SK-N-SH (cell line): ENCODE results near the gene MAP3K7CL. TPM values are rescaled to one million over a fixed set of nuclear protein-coding genes. Genes with fewer than 3 reads are reported as not detected.

ENCODE experiments used
- CTCF ChIA-PET: fragments of 300-600, 350-600 bp; formaldehyde crosslinking; extraction: SDS; loops from one replicate; lab custom pipeline; 2021; lab: Yijun Ruan, JAX
- POLR2A ChIA-PET: fragments of 350-600 bp; sonication (Branson Sonifier 250); formaldehyde crosslinking; extraction: SDS; loops from one replicate; lab custom pipeline; 2020; ENCODE audit warnings: antibody characterized with exemption, inconsistent platforms; lab: Yijun Ruan, JAX
- DNase-seq: peaks from one replicate; pipeline ENCODE4 v3.0.0; 2012
- H2AFZ ChIP-seq: fragments of 200-600 bp; sonication (generic); 2 replicates; pipeline ENCODE4 v1.8.1; 2016; ENCODE audit warnings: antibody characterized with exemption, mild to moderate bottlenecking, low read depth
- H3F3A ChIP-seq: fragments of 200-600 bp; sonication (generic); replicated peaks from 2 replicates; pipeline ENCODE3; 2016; ENCODE audit warnings: antibody characterized with exemption, mild to moderate bottlenecking; ENCODE audit not compliant: insufficient read depth
- H3K27ac ChIP-seq, 2 experiments: fragments of 200-500 bp in 1 of 2; fragments of 200-600 bp in 1 of 2; sonication (Bioruptor generic) in 1 of 2; sonication (generic), shearing (Covaris generic) in 1 of 2; 2 replicates each; pipeline versions ENCODE4 v1.5.1 to v1.6.1; 2014 to 2016; ENCODE audit warnings: low read depth in 2 of 2, inconsistent platforms in 1 of 2, low read length in 1 of 2, mild to moderate bottlenecking in 1 of 2, mixed read lengths in 1 of 2
- H3K27me3 ChIP-seq: fragments of 200-600 bp; sonication (generic), shearing (Covaris generic); 2 replicates; pipeline ENCODE4 v1.6.1; 2016; ENCODE audit warnings: mixed run types; ENCODE audit not compliant: insufficient read depth
- H3K36me3 ChIP-seq, 2 experiments: fragments of 200-500 bp in 1 of 2; fragments of 200-600 bp in 1 of 2; sonication (Bioruptor generic) in 1 of 2; sonication (generic) in 1 of 2; replicated peaks in 1 of 2; 2 replicates each; pipeline versions ENCODE3 to v1.5.1; 2014 to 2016; ENCODE audit warnings: low read length in 1 of 2, mild to moderate bottlenecking in 1 of 2; ENCODE audit not compliant: insufficient read depth in 2 of 2, control insufficient read depth in 1 of 2
- H3K4me1 ChIP-seq, 2 experiments: fragments of 200-500 bp in 1 of 2; fragments of 200-600 bp in 1 of 2; sonication (Bioruptor generic) in 1 of 2; sonication (generic), shearing (Covaris generic) in 1 of 2; 2 replicates each; pipeline versions ENCODE4 v1.5.1 to v1.6.1; 2014 to 2016; ENCODE audit warnings: low read depth in 1 of 2, low read length in 1 of 2, mixed run types in 1 of 2; ENCODE audit not compliant: insufficient read depth in 2 of 2, control insufficient read depth in 1 of 2
- H3K4me2 ChIP-seq: fragments of 200-600 bp; sonication (generic), shearing (Covaris generic); 2 replicates; pipeline ENCODE4 v1.6.1; 2017; ENCODE audit warnings: mixed run types
- H3K4me3 ChIP-seq, 2 experiments: fragments of 200-500 bp in 1 of 2; fragments of 200-600 bp in 1 of 2; sonication (Bioruptor generic) in 1 of 2; sonication (generic), shearing (Covaris generic) in 1 of 2; 2 replicates each; pipeline versions ENCODE4 v1.5.1 to v1.8.1; 2014 to 2016; ENCODE audit warnings: low read depth in 2 of 2, inconsistent platforms in 1 of 2, low read length in 1 of 2, mild to moderate bottlenecking in 1 of 2, mixed read lengths in 1 of 2, moderate library complexity in 1 of 2
- H3K79me2 ChIP-seq: fragments of 200-600 bp; sonication (generic); 2 replicates; pipeline ENCODE4 v1.8.1; 2017; ENCODE audit warnings: mild to moderate bottlenecking; ENCODE audit not compliant: insufficient read depth
- H3K9ac ChIP-seq: fragments of 200-600 bp; sonication (generic); 2 replicates; pipeline ENCODE4 v1.6.1; 2017; ENCODE audit warnings: mixed run types
- H3K9me2 ChIP-seq: fragments of 200-600 bp; sonication (generic); 2 replicates; pipeline ENCODE4 v1.6.1; 2017; ENCODE audit warnings: mixed run types
- H3K9me3 ChIP-seq: fragments of 200-600 bp; sonication (generic); 2 replicates; pipeline ENCODE4 v1.6.1; 2017; ENCODE audit warnings: mixed run types, mild to moderate bottlenecking, moderate library complexity
- H4K20me1 ChIP-seq: fragments of 200-600 bp; sonication (generic); 2 replicates; pipeline ENCODE4 v1.6.1; 2017; ENCODE audit warnings: mild to moderate bottlenecking, mixed run types; ENCODE audit not compliant: insufficient read depth
- ELF1 ChIP-seq: IDR thresholded peaks from 2 replicates; pipeline ENCODE4 v1.4.0; 2012
- EP300 ChIP-seq, 2 experiments: IDR thresholded peaks; 2 replicates each; pipeline versions ENCODE4 v1.4.0 to v1.6.1; 2012; ENCODE audit warnings: borderline replicate concordance in 1 of 2, low read depth in 1 of 2, low read length in 1 of 2
- EZH2phosphoT487 ChIP-seq: fragments of 200-600 bp; sonication (generic); IDR thresholded peaks from 2 replicates; pipeline ENCODE4 v1.6.1; 2017; ENCODE audit warnings: low read depth, mixed run types, mild to moderate bottlenecking, antibody characterized with exemption, moderate library complexity, borderline replicate concordance
- FOXM1 ChIP-seq: IDR thresholded peaks from 2 replicates; pipeline ENCODE4 v1.4.0; 2012; ENCODE audit warnings: low read depth, mild to moderate bottlenecking
- GABPA ChIP-seq: IDR thresholded peaks from 2 replicates; pipeline ENCODE4 v1.4.0; 2012; ENCODE audit warnings: low read depth, mild to moderate bottlenecking
- GATA2 ChIP-seq: sonication (generic); formaldehyde crosslinking; IDR thresholded peaks from 2 replicates; pipeline ENCODE4 v1.5.0; 2020; ENCODE audit warnings: mild to moderate bottlenecking, missing genetic modification reagents
- NRF1 ChIP-seq: IDR thresholded peaks from 2 replicates; pipeline ENCODE4 v1.6.1; 2012; ENCODE audit warnings: low read depth, mild to moderate bottlenecking, low read length
- POLR2AphosphoS5 ChIP-seq: IDR thresholded peaks from 2 replicates; pipeline ENCODE4 v1.6.1; 2012; ENCODE audit warnings: low read depth, low read length
- RAD21 ChIP-seq: IDR thresholded peaks from 2 replicates; pipeline ENCODE4 v1.6.1; 2012; ENCODE audit warnings: mild to moderate bottlenecking, low read length
- RCOR1 ChIP-seq: fragments of 150-350 bp; IDR thresholded peaks from 2 replicates; pipeline ENCODE4 v1.6.1; 2017; ENCODE audit warnings: antibody characterized with exemption, low read length
- TAF1 ChIP-seq: IDR thresholded peaks from 2 replicates; pipeline ENCODE4 v1.6.1; 2012; ENCODE audit warnings: low read depth, mild to moderate bottlenecking, low read length, moderate library complexity, borderline replicate concordance
- TCF12 ChIP-seq: IDR thresholded peaks from 2 replicates; pipeline ENCODE4 v1.4.0; 2012
- TEAD4 ChIP-seq: IDR thresholded peaks from 2 replicates; pipeline ENCODE4 v1.4.0; 2012; ENCODE audit warnings: mild to moderate bottlenecking, borderline replicate concordance; ENCODE audit not compliant: insufficient read depth
- WGBS: methylation state at CpG from one replicate; pipeline ENCODE4 v1.1.6; 2017; ENCODE audit warnings: low lambda C conversion rate; 5-methylcytosine and 5-hydroxymethylcytosine counted together
- polyA plus RNA-seq, 3 experiments: library from polyadenylated mRNA; depleted of rRNA; stranded (reverse); fragments of >200 nt; gene quantifications; 2 replicates each; pipeline ENCODE4 v1.2.3, GENCODE V29; 2012
- TF ChIP-seq, protein P1 (sequence below): fragments of 150-350 bp; IDR thresholded peaks from 2 replicates; pipeline ENCODE4 v1.6.1; 2017; ENCODE audit warnings: antibody characterized with exemption, low read length, low read depth, borderline replicate concordance
- TF ChIP-seq, protein P2 (sequence below): IDR thresholded peaks from 2 replicates; pipeline ENCODE4 v1.4.0; 2012; ENCODE audit warnings: low read depth
- TF ChIP-seq, protein P3 (sequence below): IDR thresholded peaks from 2 replicates; pipeline ENCODE4; 2012
- TF ChIP-seq, protein P4 (sequence below): IDR thresholded peaks from 2 replicates; pipeline ENCODE4 v1.4.0; 2012; ENCODE audit warnings: low read depth, borderline replicate concordance

MAP3K7CL gene
- polyA plus RNA-seq, 1 of the 3 experiments (the other 2 are of a cell fraction) = 2.3 TPM

DNA sequence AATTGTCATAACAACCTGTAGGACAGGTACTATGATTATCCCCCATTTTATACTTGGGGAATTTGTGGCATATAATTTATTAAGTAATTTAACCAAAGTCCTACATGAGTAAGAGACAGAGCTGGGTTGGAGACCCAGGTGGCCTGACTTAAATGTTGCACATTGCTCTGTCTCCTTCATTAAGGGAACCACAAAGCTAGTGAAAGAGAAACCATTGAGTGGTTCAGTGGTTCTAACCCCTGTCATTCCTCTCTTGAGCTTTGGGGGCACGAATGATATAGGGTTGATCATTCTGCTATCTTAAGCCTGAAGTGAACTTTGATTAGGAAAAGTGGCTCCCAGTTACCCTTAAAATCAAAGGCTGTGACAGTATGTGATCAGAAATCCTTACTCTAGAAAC is 5.3 kb upstream of the MAP3K7CL start (continued):
- TF ChIP-seq, protein P1, sequence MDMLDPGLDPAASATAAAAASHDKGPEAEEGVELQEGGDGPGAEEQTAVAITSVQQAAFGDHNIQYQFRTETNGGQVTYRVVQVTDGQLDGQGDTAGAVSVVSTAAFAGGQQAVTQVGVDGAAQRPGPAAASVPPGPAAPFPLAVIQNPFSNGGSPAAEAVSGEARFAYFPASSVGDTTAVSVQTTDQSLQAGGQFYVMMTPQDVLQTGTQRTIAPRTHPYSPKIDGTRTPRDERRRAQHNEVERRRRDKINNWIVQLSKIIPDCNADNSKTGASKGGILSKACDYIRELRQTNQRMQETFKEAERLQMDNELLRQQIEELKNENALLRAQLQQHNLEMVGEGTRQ = no peak

DNA sequence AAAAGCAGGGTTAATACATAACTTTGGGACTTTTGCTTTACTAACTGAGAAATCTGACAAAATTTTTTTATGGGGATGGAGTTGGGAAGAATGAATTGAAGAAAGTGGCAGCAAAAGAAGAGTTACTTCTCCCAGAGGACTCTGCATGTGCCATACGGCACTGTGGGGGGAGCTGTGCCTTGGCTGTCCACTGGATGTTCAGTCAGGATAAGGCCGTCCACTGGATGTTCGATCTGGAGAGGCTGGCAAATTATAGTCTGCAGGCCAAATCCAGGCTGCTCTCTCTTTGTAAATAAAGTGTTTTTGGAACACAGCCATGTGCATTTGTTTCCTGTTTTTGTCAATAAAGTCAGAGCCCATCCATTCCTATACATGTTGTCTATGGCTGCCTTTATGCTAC is 4.5 kb upstream of the MAP3K7CL start:
- WGBS = 77% methylated on average over 3 of the region's 3 CpGs

More for the DNA sequence above, 4.5 kb upstream of the MAP3K7CL start:
- Histone ChIP-seq H3K27me3 (no peaks in the 10 kb centered on the region), H3K9me2 (no peaks in the 10 kb centered on the region), H3K79me2 (no peaks in the 10 kb centered on the region), H3K9ac (no peak overlapping the region), H3K27ac (no peak overlapping the region), H4K20me1 (no peaks in the 10 kb centered on the region), H3F3A (peaks cover 13% of the 10 kb centered on the region), H3K36me3 (no peaks in the 10 kb centered on the region), H2AFZ (no peak overlapping the region), H3K4me1 (peaks cover 0 to 5% of the 10 kb centered on the region in 2 experiments; a peak in 2 of 4 replicates), H3K4me2 (no peak overlapping the region), H3K9me3 (0 out of 2 replicates have a peak, but pooled peaks cover 8% of the 10 kb centered on the region), H3K4me3 (no peak overlapping the region)
- CTCF ChIA-PET = interaction anchor here (0.9 kb wide), 1 partner anchor 28 kb away, joined by 3 read pairs; no protein-coding TSS in a partner anchor
- POLR2A ChIA-PET = no interaction called here
- no peak for DNase-seq
- TF ChIP-seq TEAD4 = no peak
- TF ChIP-seq GABPA = no peak
- TF ChIP-seq NRF1 = no peak
- no peak for TF ChIP-seq GATA2 (CRISPR knock-in tag)
- TF ChIP-seq, protein P2, sequence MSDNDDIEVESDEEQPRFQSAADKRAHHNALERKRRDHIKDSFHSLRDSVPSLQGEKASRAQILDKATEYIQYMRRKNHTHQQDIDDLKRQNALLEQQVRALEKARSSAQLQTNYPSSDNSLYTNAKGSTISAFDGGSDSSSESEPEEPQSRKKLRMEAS = no peak
- no peak for TF ChIP-seq EZH2phosphoT487
- TF ChIP-seq, protein P3, sequence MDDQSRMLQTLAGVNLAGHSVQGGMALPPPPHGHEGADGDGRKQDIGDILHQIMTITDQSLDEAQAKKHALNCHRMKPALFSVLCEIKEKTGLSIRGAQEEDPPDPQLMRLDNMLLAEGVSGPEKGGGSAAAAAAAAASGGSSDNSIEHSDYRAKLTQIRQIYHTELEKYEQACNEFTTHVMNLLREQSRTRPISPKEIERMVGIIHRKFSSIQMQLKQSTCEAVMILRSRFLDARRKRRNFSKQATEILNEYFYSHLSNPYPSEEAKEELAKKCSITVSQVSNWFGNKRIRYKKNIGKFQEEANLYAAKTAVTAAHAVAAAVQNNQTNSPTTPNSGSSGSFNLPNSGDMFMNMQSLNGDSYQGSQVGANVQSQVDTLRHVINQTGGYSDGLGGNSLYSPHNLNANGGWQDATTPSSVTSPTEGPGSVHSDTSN = no peak
- TF ChIP-seq, protein P4, sequence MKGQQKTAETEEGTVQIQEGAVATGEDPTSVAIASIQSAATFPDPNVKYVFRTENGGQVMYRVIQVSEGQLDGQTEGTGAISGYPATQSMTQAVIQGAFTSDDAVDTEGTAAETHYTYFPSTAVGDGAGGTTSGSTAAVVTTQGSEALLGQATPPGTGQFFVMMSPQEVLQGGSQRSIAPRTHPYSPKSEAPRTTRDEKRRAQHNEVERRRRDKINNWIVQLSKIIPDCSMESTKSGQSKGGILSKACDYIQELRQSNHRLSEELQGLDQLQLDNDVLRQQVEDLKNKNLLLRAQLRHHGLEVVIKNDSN = no peak
- TF ChIP-seq RCOR1 = no peak
- no peak for TF ChIP-seq TCF12
- TF ChIP-seq ELF1 = no peak
- TF ChIP-seq FOXM1 = no peak
- no peak for TF ChIP-seq RAD21
- no peak for TF ChIP-seq POLR2AphosphoS5
- TF ChIP-seq, protein P1 = no peak
- TF ChIP-seq EP300 (IDR thresholded peaks at IDR 0.05; ENCODE audit: borderline replicate concordance in 1 of 2, low read depth in 1 of 2, low read length in 1 of 2) = no peak
- no peak for TF ChIP-seq TAF1
